Activated CD4-positive, CD25-positive, alpha-beta regulatory T cell treated with anti-CD3 and anti-CD28 coated beads, Interleukin-2, amount 50 U/mL, for 24 hours (primary cell): ENCODE results near the gene ARGLU1.

Source experiments
- ATAC-seq, 2 donors: fragments of 150-1000 bp; cut with Tn5 transposase; one replicate each; pipeline ENCODE4 v1.10.0; 2021; ENCODE audit warnings: mild to moderate bottlenecking in 1 of 2, moderate library complexity in 1 of 2

The ARGLU1 gene

DNA sequence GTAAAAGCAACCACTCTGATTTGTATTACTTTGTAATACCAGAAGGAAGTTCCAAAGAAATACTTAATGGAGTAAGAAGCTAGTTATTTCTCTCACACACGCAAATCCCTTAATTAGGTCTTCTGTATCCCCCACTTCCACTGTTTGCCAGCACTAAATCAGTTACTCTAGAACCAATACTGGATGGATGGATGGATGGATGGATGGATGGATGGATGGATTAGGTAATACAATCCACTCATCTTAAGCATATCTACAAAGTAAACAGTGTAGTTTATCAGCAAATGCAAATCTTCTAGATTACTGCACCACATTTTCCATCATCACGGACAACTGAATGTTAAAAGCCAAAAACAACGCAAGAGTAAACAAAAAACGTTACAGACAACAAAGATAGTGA lies 27.3 kb downstream of the ARGLU1 start:
- no peak for ATAC-seq

DNA sequence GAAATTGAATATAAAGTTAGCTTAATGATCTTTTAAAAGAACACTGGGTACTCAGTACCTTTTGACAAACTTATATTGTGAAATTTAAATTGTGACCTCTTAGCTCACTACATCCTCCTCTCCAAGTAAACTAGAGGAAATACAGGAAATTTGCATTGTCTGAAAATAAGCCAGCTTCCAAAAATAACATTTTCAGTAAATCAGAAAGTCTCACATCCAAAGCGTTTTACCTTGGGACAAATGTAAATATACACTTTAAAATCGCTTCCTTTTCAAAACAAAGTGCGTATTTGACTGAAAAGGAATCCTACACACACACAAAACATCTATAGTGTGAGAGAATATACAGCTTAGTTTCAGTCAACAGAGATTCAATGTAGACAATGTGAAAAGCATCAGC lies 30.4 kb downstream of the ARGLU1 start:
- no peak for ATAC-seq

GRCh38 chr13:106536244-106537034 lies 31.5 kb downstream of the ARGLU1 start:
- ATAC-seq: peak; percentile 24 to 32

DNA sequence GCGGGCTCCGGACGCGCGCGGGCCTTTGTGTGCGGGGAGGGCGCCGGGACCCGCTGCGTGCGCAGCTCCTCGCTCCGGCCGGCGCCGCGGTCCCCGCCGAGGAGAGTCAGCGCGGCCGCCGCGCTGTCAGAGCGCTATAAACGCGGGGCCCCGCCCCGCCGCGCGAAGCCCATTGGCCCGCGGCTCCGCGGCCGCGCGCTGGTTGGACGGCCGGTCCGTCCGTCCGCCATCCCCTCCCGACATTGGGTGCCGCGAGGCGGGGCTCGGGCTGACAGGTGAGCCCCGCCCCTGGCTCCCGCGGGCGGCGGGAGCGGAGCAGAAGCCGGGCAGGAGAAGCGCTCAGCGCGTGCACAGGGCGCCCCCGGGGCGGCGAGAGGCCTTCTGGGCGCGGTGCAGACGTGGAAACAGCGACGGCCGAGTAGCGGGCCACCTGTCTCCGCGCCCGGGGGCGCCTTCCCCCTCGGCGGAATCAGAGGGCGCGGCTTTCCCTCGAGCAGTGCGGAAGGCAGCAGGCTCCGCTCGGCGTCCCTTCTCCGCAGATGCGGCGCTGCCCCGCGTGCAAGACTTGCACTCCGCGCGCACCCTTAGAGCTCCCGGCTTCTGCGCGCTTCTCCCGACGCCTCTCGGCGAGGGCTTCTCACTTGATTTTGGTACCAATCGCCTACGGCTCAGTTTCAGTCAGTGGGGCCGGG lies 32.2 kb downstream of the ARGLU1 start, which contains the start of gene EFNB2:
Gene EFNB2 (minus strand): TSS at position 111 of the 692 bp plus-strand sequence. CDS start 698 bp downstream, outside the sequence.
- ATAC-seq: peak; percentile 96

- ATAC-seq: peak in 1 of 2 donors; percentile 11
Observed at GRCh38 chr13:106534639-106535551, 33.0 kb downstream of the ARGLU1 start.

GRCh38 chr13:106533943-106534638 lies 33.8 kb downstream of the ARGLU1 start:
- ATAC-seq: no peak

DNA sequence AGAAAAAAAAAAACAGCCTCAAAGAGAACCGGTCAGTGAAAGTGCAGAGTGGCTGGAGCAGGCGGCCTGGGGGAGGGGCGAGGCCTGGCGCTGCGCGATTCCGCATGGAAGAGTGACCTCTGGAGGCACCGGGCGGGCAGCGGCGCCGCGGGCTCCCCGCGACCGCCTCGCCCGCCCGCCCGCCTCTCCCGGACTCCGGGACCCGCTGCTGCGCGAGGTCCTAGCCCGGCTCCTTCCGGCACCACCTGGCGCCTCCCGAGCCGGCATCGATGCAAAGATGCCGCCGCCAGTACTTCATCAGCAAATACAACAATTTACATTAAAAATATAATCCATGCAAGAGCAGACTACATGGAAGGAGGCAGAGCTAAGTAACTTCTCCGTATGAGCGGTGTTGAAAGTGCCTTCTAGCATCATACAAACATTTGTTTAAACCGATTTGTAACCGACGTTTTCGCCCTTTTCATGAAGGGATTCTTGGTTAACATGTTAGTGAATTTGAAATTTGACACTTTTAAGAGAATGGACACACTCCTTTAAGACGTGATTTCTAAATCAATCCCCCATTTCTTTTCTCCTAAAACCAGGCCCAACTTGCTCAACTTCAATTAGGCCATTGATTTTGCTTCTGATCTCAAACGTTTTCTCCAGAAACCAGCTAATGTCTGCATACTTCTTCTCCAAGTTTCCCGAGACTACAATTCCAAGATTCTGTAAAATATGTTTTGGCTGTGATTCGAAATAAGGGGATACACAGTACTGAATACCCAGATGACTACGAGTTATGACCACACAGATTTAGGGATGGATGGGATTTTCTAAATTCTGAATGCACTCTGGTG lies 34.6 kb downstream of the ARGLU1 start:
- no peak for ATAC-seq

- ATAC-seq: no peak
Observed at GRCh38 chr13:106532111-106532929, 35.6 kb downstream of the ARGLU1 start.

DNA sequence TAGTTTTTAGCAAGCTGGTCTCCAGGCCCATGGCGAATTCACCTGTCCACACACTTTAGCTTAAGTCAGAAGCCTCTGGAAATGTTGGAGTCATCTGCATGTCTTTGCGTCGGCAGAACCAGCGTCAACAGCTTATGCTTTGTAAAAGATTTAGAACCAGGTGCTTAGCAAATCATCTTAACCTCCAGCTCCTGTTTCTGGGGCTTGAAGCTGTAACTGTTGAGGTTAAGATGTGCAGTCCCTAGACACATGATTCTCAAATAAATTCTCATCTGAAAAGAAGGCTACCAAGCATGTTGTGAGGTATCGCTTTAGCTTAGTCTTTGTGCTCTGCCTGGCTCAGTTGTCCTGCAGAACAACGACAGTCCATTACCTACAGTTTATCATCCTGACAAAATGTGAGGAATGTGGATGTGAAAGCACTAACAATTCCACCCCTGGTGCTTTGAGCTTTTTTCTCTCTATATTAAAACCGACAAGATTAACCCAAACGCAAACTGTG lies 36.9 kb downstream of the ARGLU1 start:
- no peak for ATAC-seq

- no peak for ATAC-seq
Observed at GRCh38 chr13:106530171-106530851, 37.6 kb downstream of the ARGLU1 start.

DNA sequence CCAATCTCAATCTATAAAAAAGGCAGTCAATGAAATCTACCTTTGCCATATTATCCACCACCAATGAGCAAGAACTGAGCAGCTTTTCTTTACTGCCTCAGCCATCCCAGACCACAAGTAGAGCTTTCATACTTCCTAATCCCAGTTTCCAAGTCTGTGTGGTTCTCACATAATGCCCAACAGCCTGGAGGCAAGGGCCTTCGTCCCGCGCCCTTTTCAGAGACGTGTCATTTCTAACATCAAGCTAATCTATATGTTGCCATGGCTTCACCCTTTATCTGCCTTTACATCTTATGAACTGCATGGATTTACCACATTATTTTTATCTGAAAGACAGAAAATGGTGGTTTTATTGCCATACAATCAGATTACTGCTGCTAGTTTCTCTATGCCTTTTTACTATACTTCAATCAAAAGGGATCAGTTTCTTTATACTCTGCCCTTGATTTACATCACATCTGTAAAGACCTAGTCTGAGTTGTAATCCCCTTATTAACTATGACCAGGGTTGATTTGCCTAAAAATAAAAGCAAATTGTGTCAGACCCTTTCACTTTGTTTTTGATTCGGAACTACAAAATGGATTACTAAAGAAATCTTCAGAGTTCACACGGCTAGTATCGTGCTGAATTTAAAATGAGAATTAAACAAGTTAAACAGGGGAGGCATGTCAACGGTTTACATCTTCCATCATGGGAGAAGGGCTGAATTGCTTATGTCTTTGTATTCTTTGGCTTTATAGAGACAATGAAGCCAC lies 38.3 kb downstream of the ARGLU1 start:
- ATAC-seq: no peak

- no peak for ATAC-seq
Observed at GRCh38 chr13:106528718-106529414, 39.1 kb downstream of the ARGLU1 start.

GRCh38 chr13:106527826-106528225 lies 40.1 kb downstream of the ARGLU1 start:
- ATAC-seq: no peak

DNA sequence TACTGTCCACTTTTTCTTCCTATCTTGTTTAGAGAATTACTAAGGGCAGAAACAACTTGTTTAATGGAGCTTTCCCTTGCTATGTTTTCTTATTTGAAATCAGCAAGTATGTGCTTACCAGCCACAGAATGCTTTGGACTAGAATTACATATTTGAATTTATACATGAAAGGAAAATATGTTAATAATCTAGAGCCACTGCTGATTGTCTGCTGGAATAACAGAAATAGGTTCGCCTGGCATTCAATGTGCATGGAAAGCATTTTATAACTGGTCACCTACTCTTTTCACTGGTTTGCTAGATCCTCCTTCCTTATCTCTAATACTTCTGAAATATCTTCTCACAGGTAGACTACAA lies 40.5 kb downstream of the ARGLU1 start:
- no peak for ATAC-seq

DNA sequence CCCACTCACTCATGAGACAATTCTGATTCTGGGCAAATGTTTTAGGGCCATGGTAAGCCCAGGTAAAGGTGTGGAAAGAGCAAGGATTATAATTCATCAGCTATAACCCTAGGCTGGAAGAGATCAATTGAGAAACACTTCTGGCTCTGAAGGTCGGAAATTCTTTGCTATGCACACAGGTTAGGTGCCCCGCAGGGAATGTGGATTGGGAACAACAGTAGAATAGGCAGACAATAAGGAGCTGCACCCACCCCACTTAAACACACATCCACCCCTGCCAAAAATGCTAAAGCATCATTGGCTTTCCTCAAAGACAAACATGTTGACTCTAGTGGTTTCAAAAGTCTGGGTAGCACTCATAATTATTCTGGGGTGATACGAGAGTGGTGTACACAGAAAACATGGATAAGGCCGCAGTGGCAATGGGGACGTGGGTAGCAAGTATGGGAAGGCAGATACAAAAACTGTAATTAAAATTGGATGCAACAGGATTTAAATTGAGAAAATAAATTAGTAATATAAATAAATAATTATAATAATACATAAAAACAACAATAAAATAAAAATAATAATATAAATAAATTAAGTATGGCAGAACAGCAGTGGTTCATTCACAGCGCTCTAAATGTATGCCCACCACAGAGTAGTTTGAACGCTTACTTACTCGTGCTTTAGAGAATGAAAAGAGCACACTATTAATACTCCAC lies 41.0 kb downstream of the ARGLU1 start:
- no peak for ATAC-seq

GRCh38 chr13:106525865-106526264 lies 42.1 kb downstream of the ARGLU1 start:
- ATAC-seq: no peak

DNA sequence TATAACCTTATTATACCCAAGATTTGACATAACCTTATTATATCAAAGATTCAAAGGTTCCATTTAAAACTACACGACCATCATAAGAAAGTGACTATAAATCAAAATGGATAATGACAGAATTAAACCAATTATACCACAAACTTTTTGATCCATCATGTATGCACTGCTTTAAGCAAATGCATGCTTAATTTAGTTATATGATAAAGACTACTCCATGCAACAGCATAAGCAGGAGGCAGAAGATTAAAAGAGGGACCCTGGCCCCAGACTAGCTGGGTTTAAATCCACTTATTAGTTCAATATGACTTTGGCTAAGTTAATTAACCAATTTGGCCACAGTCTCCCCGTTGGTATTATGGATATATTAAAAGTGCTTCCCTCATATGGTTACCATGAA lies 43.8 kb downstream of the ARGLU1 start:
- ATAC-seq: no peak

DNA sequence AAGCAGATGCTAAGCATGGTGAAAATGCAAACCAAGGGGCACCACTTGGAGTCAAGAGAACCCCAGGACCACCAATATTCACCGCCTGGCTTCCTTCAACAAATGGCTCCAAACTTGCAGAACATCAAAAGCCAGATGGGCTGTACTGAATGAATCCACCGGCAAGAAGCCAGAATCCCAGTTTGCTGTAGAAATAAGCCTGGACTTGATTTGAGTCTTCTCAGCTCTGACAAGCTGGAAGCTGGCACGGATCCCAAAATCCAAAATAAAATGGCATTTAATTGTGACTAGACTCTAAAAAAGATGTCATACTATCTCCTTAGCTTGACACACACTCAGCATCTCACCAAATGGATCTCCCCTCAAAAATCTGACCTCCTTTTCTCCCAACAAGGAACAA lies 44.4 kb downstream of the ARGLU1 start:
- no peak for ATAC-seq
